Measurements from ENCODE around the gene AMBP.

Gene AMBP

GRCh38 chr9:114016101-114016500 is 62.0 kb downstream of the AMBP start:
- no peak overlapping the region for H3K4me3 ChIP-seq (replicated peaks; ENCODE audit: low read depth, low read length)
- no peak for DNase-seq (ENCODE audit: low read depth)
- TF ChIP-seq CTCF (IDR thresholded peaks at IDR 0.05; ENCODE audit: low read length, missing control alignments), result no peak

GRCh38 chr9:114015607-114016006 is 62.5 kb downstream of the AMBP start:
- no peak overlapping the region for H3K4me3 ChIP-seq (replicated peaks; ENCODE audit: low read depth, low read length)
- TF ChIP-seq CTCF (IDR thresholded peaks at IDR 0.05; ENCODE audit: low read length, missing control alignments), result no peak
- DNase-seq (ENCODE audit: low read depth), result no peak

GRCh38 chr9:114014044-114014443 is 64.1 kb downstream of the AMBP start:
- no peak overlapping the region for H3K4me3 ChIP-seq (replicated peaks; ENCODE audit: low read depth, low read length)
- TF ChIP-seq CTCF (IDR thresholded peaks at IDR 0.05; ENCODE audit: low read length, missing control alignments), result no peak
- no peak for DNase-seq (ENCODE audit: low read depth)

- no peak for DNase-seq (ENCODE audit: low read depth)
- TF ChIP-seq CTCF (IDR thresholded peaks at IDR 0.05; ENCODE audit: low read length, missing control alignments), result no peak
- no peak overlapping the region for H3K4me3 ChIP-seq (replicated peaks; ENCODE audit: low read depth, low read length)
Observed at GRCh38 chr9:114012126-114012525, 66.0 kb downstream of the AMBP start.

- no peak for DNase-seq (ENCODE audit: low read depth)
- H3K4me3 ChIP-seq (replicated peaks; ENCODE audit: low read depth, low read length), result no peak overlapping the region
- TF ChIP-seq CTCF (IDR thresholded peaks at IDR 0.05; ENCODE audit: low read length, missing control alignments), result no peak
Observed at GRCh38 chr9:114011313-114011712, 66.8 kb downstream of the AMBP start.

Data from fibroblast of pulmonary artery (primary cell).